Neural progenitor cell (in vitro differentiated cells): ENCODE data around the gene LGALS3BP. TPM values are rescaled to one million over a fixed set of nuclear protein-coding genes. Genes with fewer than 3 reads are reported as not detected.

ENCODE experiments used
- DNase-seq: peaks from one replicate; pipeline ENCODE4 v3.0.0-alpha.2; 2016; ENCODE audit warnings: low spot score
- H2AFZ ChIP-seq: fragments of 200-600 bp; sonication (generic); replicated peaks from 2 replicates; pipeline ENCODE4 v1.6.1; 2016; ENCODE audit warnings: antibody characterized with exemption
- H3F3A ChIP-seq: fragments of 200-600 bp; sonication (generic); 2 replicates; pipeline ENCODE4 v1.6.1; 2016; ENCODE audit warnings: antibody characterized with exemption, low read depth
- H3K27ac ChIP-seq: fragments of 200-600 bp; sonication (generic); 2 replicates; pipeline ENCODE4 v1.5.1; 2016; ENCODE audit warnings: mild to moderate bottlenecking
- H3K27me3 ChIP-seq: fragments of 200-600 bp; sonication (generic); 2 replicates; pipeline ENCODE4 v1.6.1; 2016; ENCODE audit warnings: mild to moderate bottlenecking, moderate library complexity
- H3K36me3 ChIP-seq: fragments of 200-600 bp; sonication (generic); 2 replicates; pipeline ENCODE4 v1.5.1; 2016
- H3K4me1 ChIP-seq: fragments of 200-600 bp; sonication (generic); 2 replicates; pipeline ENCODE4 v1.6.1; 2016; ENCODE audit warnings: mixed run types
- H3K4me2 ChIP-seq: fragments of 200-600 bp; sonication (generic); 2 replicates; pipeline ENCODE4 v1.6.1; 2016
- H3K4me3 ChIP-seq: fragments of 200-600 bp; sonication (generic); 2 replicates; pipeline ENCODE4 v1.5.1; 2016
- H3K79me2 ChIP-seq: fragments of 200-600 bp; sonication (generic); 2 replicates; pipeline ENCODE4 v1.6.1; 2016; ENCODE audit warnings: low read depth
- H3K9ac ChIP-seq: fragments of 200-600 bp; sonication (generic); 2 replicates; pipeline ENCODE4 v1.6.1; 2016
- H3K9me3 ChIP-seq: fragments of 200-600 bp; sonication (generic); 2 replicates; pipeline ENCODE4 v1.5.1; 2016; ENCODE audit warnings: low read depth
- H4K20me1 ChIP-seq: fragments of 200-600 bp; sonication (generic); 2 replicates; pipeline ENCODE4 v1.6.1; 2016; ENCODE audit warnings: low read depth
- H3K27ac Mint-ChIP-seq: 3 replicates; pipeline ENCODE4 v1.8.0; 2021; ENCODE audit warnings: mixed read lengths
- H3K27me3 Mint-ChIP-seq: 2 replicates; pipeline ENCODE4 v1.8.0; 2022; ENCODE audit warnings: low read depth, mild to moderate bottlenecking, inconsistent platforms, moderate library complexity, mixed read lengths; ENCODE audit not compliant: insufficient read depth
- H3K36me3 Mint-ChIP-seq: 3 replicates; pipeline ENCODE4 v1.8.0; 2021; ENCODE audit warnings: mixed read lengths
- H3K4me1 Mint-ChIP-seq: 3 replicates; pipeline ENCODE4 v1.8.0; 2021; ENCODE audit warnings: mixed read lengths
- H3K4me3 Mint-ChIP-seq: 3 replicates; pipeline ENCODE4 v1.8.0; 2021; ENCODE audit warnings: mild to moderate bottlenecking, moderate library complexity, mixed read lengths
- H3K9me3 Mint-ChIP-seq: 3 replicates; pipeline ENCODE4 v1.8.0; 2020; ENCODE audit warnings: mixed read lengths
- EZH2 ChIP-seq: fragments of 200-600 bp; sonication (generic); IDR thresholded peaks from 2 replicates; pipeline ENCODE4 v1.6.1; 2017; ENCODE audit warnings: antibody characterized with exemption, mild to moderate bottlenecking, moderate library complexity
- EZH2phosphoT487 ChIP-seq: fragments of 200-600 bp; sonication (generic); IDR thresholded peaks from 2 replicates; pipeline ENCODE4 v1.6.1; 2017; ENCODE audit warnings: antibody characterized with exemption
- total RNA-seq: library from RNA; depleted of rRNA; stranded (reverse); fragments of >200 nt; gene quantifications from 2 replicates; pipeline ENCODE4 v1.2.3, GENCODE V29; 2015; ENCODE audit warnings: low replicate concordance
- TF ChIP-seq, protein P1 (sequence below): fragments of 200-600 bp; sonication (generic); IDR thresholded peaks from 2 replicates; pipeline ENCODE4 v1.5.1; 2017; ENCODE audit warnings: antibody characterized with exemption, mild to moderate bottlenecking

Gene LGALS3BP
- total RNA-seq, 1 donor from 2014 or later: 17.5 TPM

DNA sequence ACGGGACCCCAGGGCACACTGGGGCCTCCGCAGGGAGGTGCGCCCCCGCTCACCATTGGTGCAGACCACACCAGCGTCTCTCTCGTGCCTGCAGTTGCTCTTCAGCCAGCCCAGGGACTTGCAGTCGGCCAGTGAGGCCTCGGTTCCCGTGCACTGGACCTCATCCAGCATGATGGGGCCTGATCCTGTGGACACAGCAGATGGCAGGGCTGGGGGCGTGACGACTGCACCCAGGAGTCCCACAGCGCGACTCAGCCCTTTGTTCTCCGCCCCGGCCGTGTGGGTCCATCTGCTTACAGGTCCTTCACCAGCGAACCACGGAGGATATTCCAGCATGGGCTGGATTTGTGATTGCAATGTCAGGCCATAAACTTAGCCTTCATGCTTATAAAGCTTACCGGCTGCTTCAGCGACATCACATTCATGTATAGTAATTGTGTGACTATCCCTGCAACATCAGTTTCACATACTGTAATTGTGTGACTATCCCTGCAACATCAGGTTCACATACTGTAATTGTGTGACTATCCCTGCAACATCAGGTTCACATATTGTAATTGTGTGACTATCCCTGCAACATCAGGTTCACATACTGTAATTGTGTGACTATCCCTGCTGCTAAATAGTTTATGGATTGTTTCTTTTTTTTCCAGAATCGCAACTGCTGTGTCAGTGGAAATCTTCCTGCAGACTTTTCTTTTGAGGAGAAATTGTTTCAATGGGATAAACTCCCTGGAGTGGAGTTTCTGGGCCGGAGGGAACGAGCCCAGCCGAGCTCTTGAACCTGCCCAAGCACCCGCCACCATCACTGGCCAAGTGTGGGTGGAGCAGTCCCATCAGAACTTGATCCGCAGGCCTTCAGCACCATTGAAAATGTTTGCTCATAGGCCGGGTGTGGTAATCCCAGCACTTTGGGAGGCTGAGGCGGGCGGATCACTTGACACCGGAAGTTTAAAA lies 4.8 kb downstream of the LGALS3BP start:
- no peaks in the 10 kb centered on the region for H3K27me3 ChIP-seq
- Mint-ChIP-seq H3K4me3 (peak overlapping the region; percentile 21), H3K4me1 (peaks cover 38% of the 10 kb centered on the region), H3K36me3 (no peaks in the 10 kb centered on the region), H3K9me3 (no peaks in the 10 kb centered on the region), H3K27ac (peak overlapping the region; percentile 87), H3K27me3 (peaks cover 11% of the 10 kb centered on the region)
- H3K4me2 ChIP-seq: no peak overlapping the region
- H3K36me3 ChIP-seq: no peaks in the 10 kb centered on the region
- no peaks in the 10 kb centered on the region for H3K9me3 ChIP-seq
- no peak overlapping the region for H2AFZ ChIP-seq
- peaks cover 16% of the 10 kb centered on the region for H3K4me1 ChIP-seq
- peaks cover 5% of the 10 kb centered on the region for H3F3A ChIP-seq
- H3K79me2 ChIP-seq: peaks cover 13% of the 10 kb centered on the region
- TF ChIP-seq EZH2phosphoT487 (no peak), EZH2 (no peak)
- TF ChIP-seq, protein P1, sequence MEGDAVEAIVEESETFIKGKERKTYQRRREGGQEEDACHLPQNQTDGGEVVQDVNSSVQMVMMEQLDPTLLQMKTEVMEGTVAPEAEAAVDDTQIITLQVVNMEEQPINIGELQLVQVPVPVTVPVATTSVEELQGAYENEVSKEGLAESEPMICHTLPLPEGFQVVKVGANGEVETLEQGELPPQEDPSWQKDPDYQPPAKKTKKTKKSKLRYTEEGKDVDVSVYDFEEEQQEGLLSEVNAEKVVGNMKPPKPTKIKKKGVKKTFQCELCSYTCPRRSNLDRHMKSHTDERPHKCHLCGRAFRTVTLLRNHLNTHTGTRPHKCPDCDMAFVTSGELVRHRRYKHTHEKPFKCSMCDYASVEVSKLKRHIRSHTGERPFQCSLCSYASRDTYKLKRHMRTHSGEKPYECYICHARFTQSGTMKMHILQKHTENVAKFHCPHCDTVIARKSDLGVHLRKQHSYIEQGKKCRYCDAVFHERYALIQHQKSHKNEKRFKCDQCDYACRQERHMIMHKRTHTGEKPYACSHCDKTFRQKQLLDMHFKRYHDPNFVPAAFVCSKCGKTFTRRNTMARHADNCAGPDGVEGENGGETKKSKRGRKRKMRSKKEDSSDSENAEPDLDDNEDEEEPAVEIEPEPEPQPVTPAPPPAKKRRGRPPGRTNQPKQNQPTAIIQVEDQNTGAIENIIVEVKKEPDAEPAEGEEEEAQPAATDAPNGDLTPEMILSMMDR: no peak
- H3K9ac ChIP-seq: no peak overlapping the region
- H3K27ac ChIP-seq: no peak overlapping the region
- no peak overlapping the region for H3K4me3 ChIP-seq
- no peaks in the 10 kb centered on the region for H4K20me1 ChIP-seq
- no peak for DNase-seq

DNA sequence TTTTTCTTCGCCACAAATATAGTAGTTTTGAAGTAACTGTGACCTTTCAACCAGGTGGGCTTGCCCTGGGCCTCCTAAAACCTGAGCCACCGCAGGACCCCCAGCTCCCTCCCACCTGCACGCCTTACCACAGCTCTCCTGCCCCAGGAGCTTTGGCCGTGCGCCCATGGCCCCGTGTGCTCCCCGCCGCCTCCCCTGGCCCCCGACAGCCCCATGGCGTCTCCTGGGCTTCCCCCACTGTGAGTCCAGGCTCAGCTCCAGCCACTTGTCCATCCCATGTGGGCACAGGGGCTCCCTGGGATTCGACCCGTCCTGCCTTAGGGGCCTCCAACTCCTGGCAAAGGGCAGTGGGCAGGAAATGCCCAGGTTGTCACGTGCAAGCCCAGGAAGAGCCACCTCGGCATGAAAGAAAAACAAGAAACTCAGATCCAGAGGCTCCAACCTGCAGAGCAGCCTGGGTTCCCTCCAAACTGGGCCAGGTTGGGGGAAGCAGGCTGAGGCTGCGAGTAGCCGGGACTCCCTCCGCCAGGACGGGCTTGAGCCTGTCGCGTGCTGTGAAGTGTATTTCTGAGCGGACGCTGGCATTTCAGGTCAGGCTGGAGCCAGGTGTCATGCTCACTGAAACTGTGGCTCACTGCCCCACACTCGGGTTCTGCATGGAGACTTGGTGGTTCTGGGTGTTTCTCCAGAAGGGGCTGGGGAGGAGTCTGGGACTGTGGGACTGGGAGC lies 5.8 kb downstream of the LGALS3BP start:
- no peak for DNase-seq
- Histone ChIP-seq H3K9ac (no peak overlapping the region), H3K27ac (no peak overlapping the region), H2AFZ (no peak overlapping the region), H3K79me2 (peaks cover 7% of the 10 kb centered on the region), H3F3A (no peaks in the 10 kb centered on the region), H3K4me2 (no peak overlapping the region), H3K4me3 (no peak overlapping the region), H3K4me1 (peaks cover 6% of the 10 kb centered on the region), H4K20me1 (no peaks in the 10 kb centered on the region), H3K36me3 (no peaks in the 10 kb centered on the region), H3K9me3 (no peaks in the 10 kb centered on the region), H3K27me3 (no peaks in the 10 kb centered on the region)
- no peaks in the 10 kb centered on the region for H3K9me3 Mint-ChIP-seq
- H3K27me3 Mint-ChIP-seq: peaks cover 15% of the 10 kb centered on the region
- H3K36me3 Mint-ChIP-seq: no peaks in the 10 kb centered on the region
- no peak overlapping the region for H3K4me3 Mint-ChIP-seq
- H3K4me1 Mint-ChIP-seq: peaks cover 36% of the 10 kb centered on the region
- TF ChIP-seq EZH2phosphoT487: no peak
- no peak for TF ChIP-seq EZH2
- TF ChIP-seq, protein P1: no peak
- no peak overlapping the region for H3K27ac Mint-ChIP-seq

DNA sequence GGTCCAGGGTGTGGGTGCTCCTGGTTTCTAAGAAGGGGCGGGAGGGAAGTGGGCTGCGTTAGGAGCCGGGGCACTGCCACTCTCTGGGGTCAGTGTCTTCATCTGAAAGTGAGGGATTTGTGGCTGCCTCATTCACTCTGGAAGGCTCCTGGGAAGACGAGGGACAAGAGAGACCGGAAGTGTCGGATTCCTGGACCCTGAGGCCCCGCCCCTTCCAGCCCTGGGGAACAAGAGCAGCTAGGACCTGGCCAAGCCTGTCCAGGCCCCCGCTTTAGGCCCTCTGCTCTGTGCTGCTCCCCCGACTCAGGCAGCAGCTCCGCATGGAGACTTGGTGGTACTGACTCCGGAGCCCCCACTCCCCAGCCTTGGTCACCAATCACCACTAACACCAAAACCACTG lies 6.5 kb downstream of the LGALS3BP start:
- Mint-ChIP-seq H3K4me1 (peaks cover 36% of the 10 kb centered on the region), H3K27me3 (peaks cover 15% of the 10 kb centered on the region), H3K4me3 (no peak overlapping the region), H3K9me3 (no peaks in the 10 kb centered on the region), H3K27ac (no peak overlapping the region), H3K36me3 (no peaks in the 10 kb centered on the region)
- TF ChIP-seq EZH2phosphoT487: no peak
- TF ChIP-seq EZH2: no peak
- TF ChIP-seq, protein P1: no peak
- H3K27ac ChIP-seq: peak overlapping the region; percentile 63
- H4K20me1 ChIP-seq: no peaks in the 10 kb centered on the region
- H2AFZ ChIP-seq: peak overlapping the region; percentile 86
- H3K9ac ChIP-seq: no peak overlapping the region
- no peaks in the 10 kb centered on the region for H3K27me3 ChIP-seq
- no peaks in the 10 kb centered on the region for H3K9me3 ChIP-seq
- peaks cover 6% of the 10 kb centered on the region for H3K4me1 ChIP-seq
- H3K4me2 ChIP-seq: no peak overlapping the region
- DNase-seq: peak; percentile 67
- H3K79me2 ChIP-seq: peaks cover 3% of the 10 kb centered on the region
- no peak overlapping the region for H3K4me3 ChIP-seq
- no peaks in the 10 kb centered on the region for H3K36me3 ChIP-seq
- H3F3A ChIP-seq: no peaks in the 10 kb centered on the region
